Right kidney (tissue), 1 donor: ENCODE measurements around the gene SOWAHD.
A peak's percentile ranks its signal among the peaks of the same experiment; 100 is the strongest.
"Not testable (repeated sequence)": the region's sequence is repeated elsewhere in the genome, so short reads cannot be mapped to it uniquely, and the experiment has no call there.

Source experiments
- DNase-seq: peaks from one replicate; pipeline ENCODE4 v3.0.0-alpha.2; 2016

SOWAHD gene

GRCh38 chrX:119758731-119759247 lies 401 bp downstream of the SOWAHD start:
- peak; percentile 49 for DNase-seq

DNA sequence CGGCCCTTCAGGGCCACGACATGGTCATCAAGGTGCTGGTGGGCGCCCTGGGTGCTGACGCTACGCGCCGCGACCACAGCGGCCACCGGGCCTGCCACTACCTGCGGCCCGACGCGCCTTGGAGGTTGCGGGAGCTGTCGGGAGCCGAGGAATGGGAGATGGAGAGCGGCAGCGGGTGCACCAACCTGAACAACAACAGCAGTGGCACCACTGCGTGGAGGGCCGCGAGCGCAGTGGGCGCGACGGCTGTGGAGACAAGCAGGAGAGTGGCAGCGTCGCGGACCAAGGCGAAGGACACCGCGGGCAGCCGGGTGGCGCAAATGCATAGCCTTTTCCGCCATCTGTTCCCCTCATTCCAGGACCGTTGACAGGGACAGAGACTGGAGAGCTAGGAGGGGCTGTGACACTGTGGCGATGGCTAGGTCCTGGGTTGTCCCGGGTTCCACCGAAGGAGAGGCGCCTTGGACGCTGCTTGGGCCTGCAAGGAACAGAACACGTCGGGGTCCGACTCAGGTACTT lies 919 bp downstream of the SOWAHD start:
- peak; percentile 38 for DNase-seq

- DNase-seq: no peak
Measured at GRCh38 chrX:119760026-119760877, 1.9 kb downstream of the SOWAHD start.

DNA sequence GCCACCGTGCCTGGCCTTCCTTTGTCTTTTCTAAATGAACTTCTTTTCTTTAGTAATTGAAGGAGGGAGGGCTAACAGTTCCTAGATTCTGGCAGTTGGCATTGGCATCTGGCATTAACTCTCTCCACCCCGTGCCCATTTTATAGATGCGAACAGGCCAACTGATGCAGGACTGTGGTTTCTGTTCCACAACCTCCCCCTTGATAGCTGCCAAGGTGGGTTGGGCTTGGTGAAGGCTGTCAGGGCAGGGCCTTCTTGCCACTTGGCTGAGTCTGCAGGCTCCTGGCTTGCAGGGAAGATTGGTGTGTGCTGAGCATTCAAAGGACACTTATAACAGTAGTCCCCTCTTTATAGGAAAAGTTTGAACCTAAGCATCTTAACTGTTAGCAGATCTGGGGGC lies 4.3 kb downstream of the SOWAHD start:
- no peak for DNase-seq

GRCh38 chrX:119763181-119763580 lies 4.8 kb downstream of the SOWAHD start:
- no peak for DNase-seq

GRCh38 chrX:119763836-119764387 lies 5.5 kb downstream of the SOWAHD start:
- no peak for DNase-seq

DNA sequence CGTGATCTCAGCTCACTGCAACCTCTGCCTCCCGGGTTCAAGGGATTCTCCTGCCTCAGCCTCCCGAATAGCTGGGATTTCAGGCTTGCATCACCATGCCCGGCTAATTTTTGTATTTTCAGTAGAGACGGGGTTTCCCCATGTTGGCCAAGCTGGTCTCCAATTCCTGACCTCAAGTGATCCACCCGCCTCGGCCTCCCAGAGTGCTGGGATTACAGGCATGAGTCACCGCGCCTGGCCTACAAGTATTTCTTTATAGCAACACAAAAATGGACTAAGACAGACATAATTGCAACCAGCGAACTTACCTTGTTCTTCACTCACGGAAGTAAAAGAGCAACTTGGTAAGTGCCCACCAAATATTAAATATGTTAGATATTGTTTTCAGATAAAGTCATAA lies 10.0 kb downstream of the SOWAHD start:
- DNase-seq: not testable (repeated sequence)

- DNase-seq: not testable (repeated sequence)
Measured at GRCh38 chrX:119769388-119769787, 11.0 kb downstream of the SOWAHD start.

- no peak for DNase-seq
Measured at GRCh38 chrX:119775517-119776238, 17.3 kb downstream of the SOWAHD start.

DNA sequence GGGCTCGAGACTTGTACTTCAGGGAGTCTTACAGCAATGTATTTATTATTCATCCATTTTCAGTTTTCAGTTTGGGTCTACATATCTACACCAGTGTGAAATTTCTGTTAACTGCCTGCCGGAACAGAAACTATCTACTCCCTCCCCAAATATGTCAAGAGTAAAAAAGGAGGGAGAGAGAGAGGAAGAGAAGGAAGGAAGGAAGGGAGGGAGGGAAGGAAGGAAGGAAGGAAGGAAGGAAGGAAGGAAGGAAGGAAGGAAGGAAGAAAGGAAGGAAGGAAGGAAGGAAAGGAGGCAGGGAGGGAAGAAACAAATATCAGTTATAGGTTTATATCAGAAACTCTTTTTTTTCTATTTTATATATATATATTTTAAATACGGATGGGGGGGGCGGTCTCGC lies 20.4 kb downstream of the SOWAHD start:
- no peak for DNase-seq

- DNase-seq: no peak
Measured at GRCh38 chrX:119783026-119783425, 24.6 kb downstream of the SOWAHD start.

DNA sequence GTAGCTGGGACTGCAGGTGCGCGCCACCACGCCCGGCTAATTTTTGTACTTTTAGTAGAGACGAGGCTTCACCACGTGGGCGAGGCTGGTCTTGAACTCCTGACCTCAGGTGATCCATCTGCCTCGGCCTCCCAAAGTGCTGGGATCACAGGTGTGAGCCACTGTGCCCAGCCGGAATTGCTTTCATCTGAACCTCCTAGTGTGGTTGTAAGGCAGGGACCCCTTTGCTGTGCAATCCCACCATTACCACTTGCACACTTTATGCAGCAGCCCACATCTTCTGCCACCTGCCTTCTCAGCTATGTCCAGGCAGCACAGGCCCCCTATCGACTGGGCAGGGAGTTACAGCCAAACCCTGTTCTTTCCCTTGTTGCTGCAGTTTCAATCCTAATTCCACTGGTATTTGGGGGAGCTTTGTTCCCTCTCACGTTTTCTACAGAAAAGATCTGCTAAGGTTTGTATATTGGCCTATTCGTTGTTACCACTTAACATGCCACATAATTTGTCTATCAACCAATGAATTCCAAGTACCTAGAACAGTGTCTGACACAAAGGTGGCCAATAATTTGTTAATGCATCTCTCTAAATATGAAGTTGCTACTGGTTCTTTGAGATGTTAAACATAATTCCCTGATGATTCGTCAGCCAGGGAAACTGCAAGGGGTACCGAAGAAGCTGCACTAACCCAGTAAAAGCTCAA lies 26.5 kb downstream of the SOWAHD start:
- no peak for DNase-seq

DNA sequence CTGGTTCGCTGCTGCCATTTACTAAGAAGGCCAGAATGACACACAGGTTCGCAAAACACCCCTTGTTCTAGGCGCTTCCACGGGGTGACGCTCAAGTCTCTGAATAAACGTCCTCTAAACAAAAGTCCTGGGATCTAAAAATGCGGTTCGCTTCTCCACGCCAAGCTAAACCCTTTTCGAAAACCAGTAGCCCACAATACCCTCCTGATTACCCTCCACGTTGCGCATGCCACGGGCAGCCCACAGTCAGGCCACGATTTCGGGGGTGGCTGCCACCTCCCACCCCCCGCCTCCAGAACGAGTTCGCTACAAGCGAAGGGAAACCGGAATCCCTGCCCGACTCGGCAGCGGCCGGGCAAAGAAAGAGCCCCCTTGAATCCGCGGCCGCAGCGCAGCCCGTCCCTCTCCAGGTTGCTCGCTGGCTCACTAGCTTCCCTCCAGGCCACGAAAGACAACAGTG lies 32.6 kb downstream of the SOWAHD start:
- DNase-seq: no peak

GRCh38 chrX:119791437-119792231 lies 33.2 kb downstream of the SOWAHD start, which contains the start of gene RPL39:
Gene RPL39 (minus strand): TSS chrX:119791630. CDS start chrX:119791576, 54 bp downstream.
- DNase-seq: peak; percentile 89

DNA sequence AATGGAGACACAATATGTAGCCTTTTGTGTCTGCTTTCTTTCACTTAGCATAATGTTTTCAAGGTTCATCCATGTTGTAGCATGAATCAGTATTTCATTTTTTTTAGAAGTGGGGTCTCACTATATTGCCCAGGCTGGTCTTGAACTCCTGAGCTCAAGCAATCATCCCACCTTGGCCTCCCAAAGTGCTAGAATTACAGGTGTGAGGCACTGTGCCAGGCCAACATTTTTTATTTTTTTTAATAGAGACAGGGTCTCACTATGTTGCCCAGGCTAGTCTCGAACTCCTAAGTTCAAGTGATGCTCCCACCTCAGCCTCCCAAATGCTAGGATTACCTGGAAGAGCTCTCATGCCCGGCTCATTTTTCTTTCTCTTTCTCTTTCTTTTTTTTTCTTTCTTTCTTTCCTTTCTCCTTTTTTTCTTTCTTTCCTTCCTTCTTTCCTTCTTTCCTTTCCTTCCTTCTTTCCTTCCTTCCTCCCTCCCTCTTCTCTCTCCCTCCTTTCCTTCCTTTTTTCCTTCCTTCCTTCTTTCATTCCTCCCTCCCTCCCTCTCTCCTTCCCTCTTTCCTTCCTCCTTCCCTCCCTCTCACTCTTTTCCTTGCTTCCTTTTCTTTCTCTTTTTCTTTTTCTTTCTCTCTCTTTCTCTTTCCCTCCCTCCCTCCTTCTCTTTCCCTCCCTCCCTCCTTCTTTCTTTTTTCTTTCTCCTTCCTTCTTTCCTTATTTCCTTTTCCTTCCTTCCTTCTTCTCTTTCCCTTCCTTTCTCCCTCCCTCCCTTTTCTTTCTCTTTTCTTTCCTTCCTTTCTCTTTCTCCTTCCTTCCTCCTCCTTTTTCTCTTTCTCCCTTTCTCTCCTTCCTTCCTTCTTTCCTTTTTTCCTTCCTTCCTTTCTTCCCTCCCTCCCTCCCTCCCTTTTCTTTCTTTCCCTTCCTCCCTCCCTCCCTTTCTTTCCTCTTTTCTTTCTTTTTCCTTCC lies 43.1 kb downstream of the SOWAHD start:
- no peak for DNase-seq

- no peak for DNase-seq
Measured at GRCh38 chrX:119802546-119802945, 44.2 kb downstream of the SOWAHD start.

DNA sequence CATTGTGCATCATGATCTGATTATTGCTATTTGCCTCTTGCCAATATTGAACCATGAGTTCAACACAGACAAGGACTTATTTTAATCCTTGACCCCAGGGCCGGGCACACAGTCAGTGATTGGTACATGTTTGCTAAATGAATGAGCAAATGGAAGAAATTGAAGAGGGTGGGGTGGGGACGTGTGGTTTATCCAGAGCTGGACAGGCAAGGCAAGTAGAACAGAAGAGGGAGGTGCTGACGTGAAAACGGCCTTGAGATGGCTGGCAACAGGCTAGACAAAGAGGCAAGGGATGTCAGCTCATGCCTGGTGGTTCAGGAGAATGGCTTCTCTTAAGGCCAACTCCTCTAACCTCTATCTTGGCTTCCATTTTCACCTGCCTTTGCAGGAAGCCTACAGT lies 50.1 kb downstream of the SOWAHD start:
- DNase-seq: not testable (repeated sequence)

- no peak for DNase-seq
Measured at GRCh38 chrX:119809185-119809666, 50.8 kb downstream of the SOWAHD start.
